Astrocyte (in vitro differentiated cells and primary cell): ENCODE measurements around the gene TNRC6A. TPM values are rescaled to one million over a fixed set of nuclear protein-coding genes. Genes with fewer than 3 reads are reported as not detected.
"Not testable (repeated sequence)": the region's sequence is repeated elsewhere in the genome, so short reads cannot be mapped to it uniquely, and the experiment has no call there.

ENCODE experiments used
- DNase-seq: peaks from one replicate; pipeline ENCODE4 v3.0.0-alpha.2; 2010; ENCODE audit warnings: low read depth
- FAIRE-seq: peaks from 2 replicates; lab custom pipeline; 2011; peaks lifted over from hg19 to GRCh38; lab: Jason Lieb, UNC
- H2AFZ ChIP-seq: 2 replicates; pipeline ENCODE4 v1.6.0; 2012; ENCODE audit warnings: low read depth, low read length, inconsistent platforms
- H3K27ac ChIP-seq: 2 replicates; pipeline ENCODE4 v1.5.1; 2011; ENCODE audit warnings: low read depth, low read length, inconsistent platforms
- H3K27me3 ChIP-seq: 2 replicates; pipeline ENCODE4 v1.6.0; 2011; ENCODE audit warnings: low read length, inconsistent platforms; ENCODE audit not compliant: insufficient read depth
- H3K36me3 ChIP-seq: 2 replicates; pipeline ENCODE4 v1.5.1; 2011; ENCODE audit warnings: low read length, inconsistent platforms; ENCODE audit not compliant: insufficient read depth
- H3K4me1 ChIP-seq: 2 replicates; pipeline ENCODE4 v1.5.1; 2011; ENCODE audit warnings: low read length, inconsistent platforms; ENCODE audit not compliant: insufficient read depth
- H3K4me2 ChIP-seq: 2 replicates; pipeline ENCODE4 v1.6.0; 2012; ENCODE audit warnings: low read length, inconsistent platforms
- H3K4me3 ChIP-seq: 2 replicates; pipeline ENCODE4 v1.5.1; 2011; ENCODE audit warnings: low read depth, mild to moderate bottlenecking, low read length, inconsistent platforms; ENCODE audit not compliant: insufficient read depth
- H3K79me2 ChIP-seq: 2 replicates; pipeline ENCODE4 v1.6.0; 2012; ENCODE audit warnings: mild to moderate bottlenecking, low read length, inconsistent platforms; ENCODE audit not compliant: insufficient read depth
- H3K9ac ChIP-seq: 2 replicates; pipeline ENCODE4 v1.6.0; 2012; ENCODE audit warnings: mild to moderate bottlenecking, low read length, inconsistent platforms
- H3K9me3 ChIP-seq: 2 replicates; pipeline ENCODE4 v1.5.1; 2012; ENCODE audit warnings: low read depth, mild to moderate bottlenecking, low read length, inconsistent platforms; ENCODE audit not compliant: insufficient read depth
- H4K20me1 ChIP-seq: 2 replicates; pipeline ENCODE4 v1.6.0; 2012; ENCODE audit warnings: low read length, inconsistent platforms; ENCODE audit not compliant: insufficient read depth
- H3K27ac Mint-ChIP-seq: one replicate; pipeline ENCODE4 v1.8.0; 2021; ENCODE audit warnings: mild to moderate bottlenecking, mixed read lengths; ENCODE audit not compliant: unreplicated experiment
- H3K27me3 Mint-ChIP-seq: one replicate; pipeline ENCODE4 v1.8.0; 2021; ENCODE audit warnings: low read depth, mixed read lengths; ENCODE audit not compliant: unreplicated experiment
- H3K36me3 Mint-ChIP-seq: one replicate; pipeline ENCODE4 v1.8.0; 2021; ENCODE audit warnings: low read depth, mixed read lengths; ENCODE audit not compliant: unreplicated experiment
- H3K4me1 Mint-ChIP-seq: one replicate; pipeline ENCODE4 v1.8.0; 2021; ENCODE audit warnings: low read depth, mixed read lengths; ENCODE audit not compliant: unreplicated experiment
- H3K4me3 Mint-ChIP-seq: one replicate; pipeline ENCODE4 v1.8.0; 2021; ENCODE audit warnings: mild to moderate bottlenecking, moderate library complexity, mixed read lengths; ENCODE audit not compliant: unreplicated experiment
- H3K9me3 Mint-ChIP-seq: one replicate; pipeline ENCODE4 v1.8.0; 2021; ENCODE audit warnings: mild to moderate bottlenecking, mixed read lengths; ENCODE audit not compliant: unreplicated experiment
- EZH2 ChIP-seq: IDR thresholded peaks from 2 replicates; pipeline ENCODE4 v1.6.1; 2012; ENCODE audit warnings: mild to moderate bottlenecking, low read length, inconsistent platforms; ENCODE audit not compliant: insufficient read depth
- total RNA-seq: library from RNA; stranded (reverse); gene quantifications from 2 replicates; pipeline ENCODE4 v1.2.1, GENCODE V29; 2021
- TF ChIP-seq, protein P1 (sequence below): IDR thresholded peaks from 2 replicates; pipeline ENCODE4 v1.5.1; 2011; ENCODE audit warnings: low read depth, mild to moderate bottlenecking, inconsistent platforms, low read length, moderate library complexity; ENCODE audit not compliant: insufficient read depth

Gene TNRC6A
- total RNA-seq, 1 donor from 2014 or later: 51.1 TPM

DNA sequence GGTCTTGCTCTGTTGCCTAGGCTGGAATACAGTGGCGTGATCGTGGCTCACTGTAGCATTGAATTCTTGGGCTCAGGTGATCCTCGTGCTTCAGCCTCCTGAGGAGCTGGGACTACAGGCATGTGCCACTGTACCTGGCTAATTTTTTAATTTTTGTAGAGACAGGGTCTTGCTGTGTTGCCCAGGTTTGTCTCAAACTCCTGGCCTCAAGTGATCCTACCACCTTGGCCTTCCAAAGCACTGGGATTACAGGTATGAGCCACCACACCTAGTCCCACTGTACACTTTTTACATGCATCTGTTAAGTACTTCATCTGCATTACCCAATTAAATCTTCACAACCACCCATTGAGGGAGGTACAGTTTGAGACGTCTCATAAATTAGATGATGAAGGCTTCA, 12.4 kb downstream of the TNRC6A start:
- Mint-ChIP-seq H3K27me3 (no peaks in the 10 kb centered on the region), H3K9me3 (no peaks in the 10 kb centered on the region), H3K36me3 (peaks cover 3% of the 10 kb centered on the region), H3K4me3 (no peak overlapping the region), H3K27ac (no peak overlapping the region), H3K4me1 (peaks cover 34% of the 10 kb centered on the region)
- H3K9ac ChIP-seq: no peak overlapping the region
- peaks cover 97% of the 10 kb centered on the region for H3K79me2 ChIP-seq
- no peaks in the 10 kb centered on the region for H3K9me3 ChIP-seq
- no peak overlapping the region for H2AFZ ChIP-seq
- no peak overlapping the region for H3K4me2 ChIP-seq
- peaks cover 11% of the 10 kb centered on the region for H3K4me1 ChIP-seq
- peaks cover 3% of the 10 kb centered on the region for H3K36me3 ChIP-seq
- no peak for TF ChIP-seq EZH2
- TF ChIP-seq, protein P1, sequence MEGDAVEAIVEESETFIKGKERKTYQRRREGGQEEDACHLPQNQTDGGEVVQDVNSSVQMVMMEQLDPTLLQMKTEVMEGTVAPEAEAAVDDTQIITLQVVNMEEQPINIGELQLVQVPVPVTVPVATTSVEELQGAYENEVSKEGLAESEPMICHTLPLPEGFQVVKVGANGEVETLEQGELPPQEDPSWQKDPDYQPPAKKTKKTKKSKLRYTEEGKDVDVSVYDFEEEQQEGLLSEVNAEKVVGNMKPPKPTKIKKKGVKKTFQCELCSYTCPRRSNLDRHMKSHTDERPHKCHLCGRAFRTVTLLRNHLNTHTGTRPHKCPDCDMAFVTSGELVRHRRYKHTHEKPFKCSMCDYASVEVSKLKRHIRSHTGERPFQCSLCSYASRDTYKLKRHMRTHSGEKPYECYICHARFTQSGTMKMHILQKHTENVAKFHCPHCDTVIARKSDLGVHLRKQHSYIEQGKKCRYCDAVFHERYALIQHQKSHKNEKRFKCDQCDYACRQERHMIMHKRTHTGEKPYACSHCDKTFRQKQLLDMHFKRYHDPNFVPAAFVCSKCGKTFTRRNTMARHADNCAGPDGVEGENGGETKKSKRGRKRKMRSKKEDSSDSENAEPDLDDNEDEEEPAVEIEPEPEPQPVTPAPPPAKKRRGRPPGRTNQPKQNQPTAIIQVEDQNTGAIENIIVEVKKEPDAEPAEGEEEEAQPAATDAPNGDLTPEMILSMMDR: no peak
- H3K27me3 ChIP-seq: no peaks in the 10 kb centered on the region
- no peak overlapping the region for H3K4me3 ChIP-seq
- H4K20me1 ChIP-seq: peaks cover 96% of the 10 kb centered on the region
- FAIRE-seq: no peak
- no peak for DNase-seq
- no peak overlapping the region for H3K27ac ChIP-seq

DNA sequence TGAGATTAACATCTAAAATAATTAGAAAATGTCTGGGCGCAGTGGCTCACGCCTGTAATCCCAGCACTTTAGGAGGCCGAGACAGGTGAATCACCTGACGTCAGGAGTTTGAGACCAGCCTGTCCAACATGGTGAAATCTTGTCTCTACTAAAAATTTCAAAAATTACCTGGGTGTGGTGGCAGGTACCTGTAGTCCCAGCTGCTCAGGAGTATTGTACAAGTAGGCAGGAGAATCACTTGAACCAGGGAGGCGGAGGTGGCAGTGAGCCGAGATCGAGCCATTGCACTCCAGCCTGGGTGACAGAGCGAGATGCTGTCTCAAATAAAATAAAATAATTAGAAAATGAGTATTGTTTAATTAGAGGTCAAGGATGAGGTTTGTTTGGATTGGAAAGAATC, 13.2 kb downstream of the TNRC6A start:
- H3K4me2 ChIP-seq, H2AFZ ChIP-seq, H3K36me3 Mint-ChIP-seq, H3K27me3 Mint-ChIP-seq, H3K4me1 ChIP-seq, H3K27me3 ChIP-seq, H3K36me3 ChIP-seq, H3K9ac ChIP-seq, FAIRE-seq, H3K27ac ChIP-seq, H3K4me3 ChIP-seq, H3K4me3 Mint-ChIP-seq, DNase-seq, H3K9me3 Mint-ChIP-seq, H3K9me3 ChIP-seq, H3K27ac Mint-ChIP-seq: not testable (repeated sequence)
- peaks cover 34% of the 10 kb centered on the region for H3K4me1 Mint-ChIP-seq
- Histone ChIP-seq H3K79me2 (peaks cover 100% of the 10 kb centered on the region), H4K20me1 (peaks cover 97% of the 10 kb centered on the region)

DNA sequence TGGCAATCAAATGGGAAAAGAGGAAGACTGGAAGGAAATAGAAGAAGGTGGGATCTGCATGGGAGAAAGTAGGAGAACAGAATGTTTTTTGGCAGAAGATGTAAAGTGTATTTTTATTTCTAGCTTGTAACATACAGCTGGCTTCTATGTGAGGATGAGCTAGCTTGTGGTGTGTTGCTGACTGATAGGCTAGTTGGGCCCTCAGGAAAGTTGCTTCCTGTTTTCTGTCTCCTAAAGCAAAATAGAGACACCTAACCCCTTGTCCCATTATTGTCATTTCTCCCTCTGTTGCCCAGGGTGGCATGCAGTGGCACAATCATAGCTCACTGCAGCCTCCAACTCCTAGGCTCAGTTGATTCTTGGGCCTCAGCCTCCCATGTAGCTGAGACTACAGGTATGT, 15.9 kb downstream of the TNRC6A start:
- Histone ChIP-seq H3K36me3 (peaks cover 3% of the 10 kb centered on the region), H3K9ac (no peak overlapping the region), H3K4me2 (no peak overlapping the region), H3K27me3 (no peaks in the 10 kb centered on the region), H3K27ac (no peak overlapping the region), H4K20me1 (peaks cover 97% of the 10 kb centered on the region), H3K9me3 (no peaks in the 10 kb centered on the region), H2AFZ (no peak overlapping the region), H3K79me2 (peaks cover 98% of the 10 kb centered on the region), H3K4me3 (no peak overlapping the region), H3K4me1 (peaks cover 14% of the 10 kb centered on the region)
- Mint-ChIP-seq H3K4me3 (no peak overlapping the region), H3K9me3 (no peaks in the 10 kb centered on the region), H3K4me1 (peaks cover 45% of the 10 kb centered on the region), H3K27me3 (no peaks in the 10 kb centered on the region), H3K27ac (no peak overlapping the region), H3K36me3 (peaks cover 3% of the 10 kb centered on the region)
- DNase-seq (no peak), FAIRE-seq (no peak)
- TF ChIP-seq EZH2: no peak
- TF ChIP-seq, protein P1: no peak
